Vagina (tissue), 2 donors: ENCODE measurements around the gene KRT28. TPM values are rescaled to one million over a fixed set of nuclear protein-coding genes. Genes with fewer than 3 reads are reported as not detected.

Experiments
- DNase-seq, 2 donors: peaks; one replicate each; pipeline ENCODE4 v3.0.0-alpha.2; 2017; ENCODE audit errors: extremely low spot score in 2 of 2
- H3K27ac ChIP-seq: fragments of 200-600 bp; sonication (generic); one replicate; pipeline ENCODE4 v1.5.1; 2019
- H3K27me3 ChIP-seq: fragments of 200-600 bp; sonication (generic); one replicate; pipeline ENCODE4 v1.5.1; 2019
- H3K36me3 ChIP-seq, 2 donors: fragments of 200-600 bp; sonication (generic); one replicate each; pipeline ENCODE4 v1.5.1; 2017 to 2019
- H3K4me1 ChIP-seq: fragments of 200-600 bp; sonication (generic); one replicate; pipeline ENCODE4 v1.5.1; 2019
- H3K4me3 ChIP-seq, 2 donors: fragments of 200-600 bp; sonication (generic); 1 replicate in 1 of 2; 2 replicates in 1 of 2; pipeline ENCODE4 v1.5.1; 2016 to 2019
- H3K9me3 ChIP-seq: fragments of 200-600 bp; sonication (generic); one replicate; pipeline ENCODE4 v1.5.1; 2019
- CTCF ChIP-seq, 3 experiments: fragments of 450-650 bp in 2 of 3; fragments of 200-600 bp in 1 of 3; sonication (generic) in 1 of 3; IDR thresholded peaks; one replicate each; pipeline ENCODE4 v1.5.1; 2017 to 2019; ENCODE audit warnings: antibody characterized with exemption in 3 of 3, mild to moderate bottlenecking in 2 of 3, moderate library complexity in 2 of 3
- POLR2A ChIP-seq, 2 donors: fragments of 450-650 bp; IDR thresholded peaks; one replicate each; pipeline ENCODE4 v1.6.1; 2017; ENCODE audit warnings: antibody characterized with exemption in 2 of 2, mild to moderate bottlenecking in 2 of 2, moderate library complexity in 2 of 2
- POLR2AphosphoS5 ChIP-seq, 2 donors: sonication (generic); formaldehyde crosslinking; IDR thresholded peaks; one replicate each; pipeline ENCODE4 v1.9.0; 2017; ENCODE audit warnings: antibody characterized with exemption in 2 of 2, mild to moderate bottlenecking in 2 of 2, low read depth in 1 of 2; ENCODE audit not compliant: insufficient read depth in 1 of 2
- intact Hi-C: fragments of 100-400 bp; cut with DNase I; formaldehyde crosslinking; loops from one replicate; pipeline ENCODE4 v1.15.1; 2023
- total RNA-seq: library from RNA; depleted of rRNA; stranded (reverse); fragments of >200 nt; gene quantifications from one replicate; pipeline ENCODE4 v1.2.3, GENCODE V29; 2016

The KRT28 gene
- total RNA-seq, 1 donor from 2014 or later, result not detected

DNA sequence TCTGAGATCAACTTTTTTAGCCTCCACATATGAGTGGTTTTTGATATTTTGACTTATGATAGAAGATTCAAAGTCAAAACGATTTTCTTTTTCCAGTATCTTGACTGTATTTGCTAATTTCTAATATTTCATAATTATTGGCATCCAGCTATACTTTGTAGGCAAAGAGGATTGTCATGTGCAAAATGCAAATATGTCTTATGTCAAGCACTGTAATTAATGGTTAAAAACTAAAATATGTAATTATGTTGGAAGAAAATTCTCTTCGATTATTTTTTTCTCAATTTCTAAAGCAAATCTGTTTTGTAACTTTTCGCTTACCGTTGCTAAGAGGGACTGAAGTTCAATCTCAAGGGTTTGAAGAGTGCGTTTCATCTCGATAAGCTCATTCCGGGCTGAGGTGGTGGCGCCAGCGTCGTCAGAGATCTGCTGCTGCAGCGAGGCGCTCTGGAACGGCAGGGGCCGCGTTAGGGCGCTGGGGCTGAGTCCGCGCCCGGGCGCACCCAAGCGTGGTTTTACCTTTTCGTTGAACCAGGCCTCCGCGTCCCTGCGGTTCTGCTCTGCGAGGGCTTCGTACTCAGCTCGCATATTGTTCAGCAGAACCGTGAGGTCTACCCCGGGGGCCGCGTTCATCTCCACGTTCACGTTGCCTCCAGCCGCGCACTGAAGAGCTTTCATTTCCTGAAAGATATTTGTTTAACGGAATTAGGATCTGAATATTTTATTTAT, 20.4 kb downstream of the KRT28 start:
- DNase-seq, result no peak
- Histone ChIP-seq H3K4me1 (no peaks in the 10 kb centered on the region), H3K36me3 (no peaks in the 10 kb centered on the region), H3K4me3 (peak overlapping the region in 1 of 2 donors; percentile 20), H3K27ac (no peak overlapping the region), H3K9me3 (no peaks in the 10 kb centered on the region), H3K27me3 (no peaks in the 10 kb centered on the region)
- intact Hi-C loops, result no loop called here
- TF ChIP-seq POLR2AphosphoS5 (IDR thresholded peaks at IDR 0.05; ENCODE audit: insufficient read depth in 1 of 2, low read depth in 1 of 2) (no peak), POLR2A (IDR thresholded peaks at IDR 0.05) (no peak), CTCF (IDR thresholded peaks at IDR 0.05) (no peak)

GRCh38 chr17:40778461-40778860, 21.3 kb downstream of the KRT28 start:
- no peak for DNase-seq
- intact Hi-C loops, result no loop called here
- no peak overlapping the region for H3K27ac ChIP-seq
- H3K4me3 ChIP-seq, result no peak overlapping the region
- TF ChIP-seq POLR2A (IDR thresholded peaks at IDR 0.05) (no peak), POLR2AphosphoS5 (IDR thresholded peaks at IDR 0.05; ENCODE audit: insufficient read depth in 1 of 2, low read depth in 1 of 2) (no peak), CTCF (IDR thresholded peaks at IDR 0.05) (no peak)
- no peaks in the 10 kb centered on the region for H3K27me3 ChIP-seq
- no peaks in the 10 kb centered on the region for H3K9me3 ChIP-seq
- no peaks in the 10 kb centered on the region for H3K4me1 ChIP-seq
- H3K36me3 ChIP-seq, result no peaks in the 10 kb centered on the region

- intact Hi-C loops, result no loop called here
- H3K4me3 ChIP-seq, result no peak overlapping the region
- no peaks in the 10 kb centered on the region for H3K9me3 ChIP-seq
- H3K27me3 ChIP-seq, result no peaks in the 10 kb centered on the region
- H3K4me1 ChIP-seq, result no peaks in the 10 kb centered on the region
- no peak for TF ChIP-seq CTCF (IDR thresholded peaks at IDR 0.05)
- no peak for TF ChIP-seq POLR2A (IDR thresholded peaks at IDR 0.05)
- TF ChIP-seq POLR2AphosphoS5 (IDR thresholded peaks at IDR 0.05; ENCODE audit: insufficient read depth in 1 of 2, low read depth in 1 of 2), result no peak
- no peak for DNase-seq
- no peak overlapping the region for H3K27ac ChIP-seq
- H3K36me3 ChIP-seq, result no peaks in the 10 kb centered on the region
These were observed 21.8 kb downstream of the KRT28 start for GRCh38 chr17:40777971-40778370.

DNA sequence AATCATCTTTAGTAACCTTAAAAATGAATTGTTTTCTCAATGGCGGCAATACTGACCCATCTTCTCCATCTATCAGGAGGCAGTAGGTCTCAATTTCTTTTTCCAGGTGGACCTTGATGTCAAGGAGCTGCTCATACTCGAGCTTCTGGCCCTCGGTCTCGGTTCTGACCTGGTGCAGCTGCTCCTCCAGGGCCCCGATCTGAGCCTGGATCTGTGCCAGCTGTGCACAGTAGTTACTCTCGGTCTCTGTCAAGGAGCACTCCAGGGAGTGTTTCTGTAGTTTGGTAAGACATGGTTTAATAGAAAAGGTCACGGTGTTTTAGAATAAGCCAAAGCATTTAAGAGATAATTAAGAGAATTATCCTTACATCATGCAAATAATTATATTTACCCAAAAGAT, 22.3 kb downstream of the KRT28 start:
- no peak for DNase-seq
- intact Hi-C loops, result no loop called here
- Histone ChIP-seq H3K9me3 (no peaks in the 10 kb centered on the region), H3K27me3 (no peaks in the 10 kb centered on the region), H3K4me3 (no peak overlapping the region), H3K27ac (no peak overlapping the region), H3K4me1 (no peaks in the 10 kb centered on the region), H3K36me3 (no peaks in the 10 kb centered on the region)
- TF ChIP-seq POLR2AphosphoS5 (IDR thresholded peaks at IDR 0.05; ENCODE audit: insufficient read depth in 1 of 2, low read depth in 1 of 2) (no peak), CTCF (IDR thresholded peaks at IDR 0.05) (no peak), POLR2A (IDR thresholded peaks at IDR 0.05) (no peak)

GRCh38 chr17:40775945-40776344, 23.8 kb downstream of the KRT28 start:
- Histone ChIP-seq H3K4me3 (no peak overlapping the region), H3K27me3 (no peaks in the 10 kb centered on the region), H3K27ac (no peak overlapping the region), H3K4me1 (no peaks in the 10 kb centered on the region), H3K9me3 (no peaks in the 10 kb centered on the region), H3K36me3 (no peaks in the 10 kb centered on the region)
- TF ChIP-seq POLR2A (IDR thresholded peaks at IDR 0.05), result no peak
- TF ChIP-seq POLR2AphosphoS5 (IDR thresholded peaks at IDR 0.05; ENCODE audit: insufficient read depth in 1 of 2, low read depth in 1 of 2), result no peak
- TF ChIP-seq CTCF (IDR thresholded peaks at IDR 0.05), result no peak
- intact Hi-C loops, result no loop called here
- no peak for DNase-seq
